ACC112 (cell line): ENCODE data around the gene RAP1GAP.

Experiments
- H2AFZ ChIP-seq: fragments of 200-600 bp; sonication (generic); one replicate; pipeline ENCODE4 v1.6.0; 2017; ENCODE audit warnings: antibody characterized with exemption, low read length; ENCODE audit not compliant: unreplicated experiment
- H3K27ac ChIP-seq: fragments of 200-600 bp; sonication (generic); 2 replicates; pipeline ENCODE4 v1.5.1; 2014; ENCODE audit warnings: low read depth, mild to moderate bottlenecking, antibody characterized with exemption, low read length, moderate library complexity
- H3K27me3 ChIP-seq: fragments of 200-600 bp; sonication (generic); 2 replicates; pipeline ENCODE4 v1.6.1; 2014; ENCODE audit warnings: mild to moderate bottlenecking, antibody characterized with exemption, low read length, moderate library complexity, mixed read lengths; ENCODE audit not compliant: insufficient read depth
- H3K36me3 ChIP-seq: fragments of 200-600 bp; sonication (generic); 2 replicates; pipeline ENCODE4 v1.6.1; 2016; ENCODE audit warnings: mild to moderate bottlenecking, antibody characterized with exemption, low read length, moderate library complexity, mixed read lengths; ENCODE audit not compliant: insufficient read depth
- H3K4me1 ChIP-seq: fragments of 200-600 bp; sonication (generic); one replicate; pipeline ENCODE4 v1.6.1; 2016; ENCODE audit warnings: low read length, mixed read lengths; ENCODE audit not compliant: insufficient read depth, unreplicated experiment, control insufficient read depth
- H3K4me3 ChIP-seq: fragments of 200-600 bp; sonication (generic); 2 replicates; pipeline ENCODE4 v1.5.1; 2014; ENCODE audit warnings: mild to moderate bottlenecking, low read depth, low read length
- H3K79me2 ChIP-seq: fragments of 200-600 bp; sonication (generic); one replicate; pipeline ENCODE4 v1.6.0; 2016; ENCODE audit warnings: low read length; ENCODE audit not compliant: control insufficient read depth, unreplicated experiment, insufficient read depth

The RAP1GAP gene

GRCh38 chr1:21669258-21670058 is at the start of gene RAP1GAP:
Gene RAP1GAP, minus strand, starts transcription at chr1:21669357. Its CDS starts 49,325 bp downstream, at chr1:21620032.
- Histone ChIP-seq H3K27me3 (peaks cover 35% of the 10 kb centered on the region), H3K4me1 (peaks cover 29% of the 10 kb centered on the region), H2AFZ (no peak within 1 kb of the TSS), H3K79me2 (no peaks in the 10 kb centered on the region), H3K36me3 (no peaks in the 10 kb centered on the region), H3K27ac (no peak within 1 kb of the TSS), H3K4me3 (peak within 1 kb of the TSS; percentile 32; the same call in 1 of the 2 replicates)

DNA sequence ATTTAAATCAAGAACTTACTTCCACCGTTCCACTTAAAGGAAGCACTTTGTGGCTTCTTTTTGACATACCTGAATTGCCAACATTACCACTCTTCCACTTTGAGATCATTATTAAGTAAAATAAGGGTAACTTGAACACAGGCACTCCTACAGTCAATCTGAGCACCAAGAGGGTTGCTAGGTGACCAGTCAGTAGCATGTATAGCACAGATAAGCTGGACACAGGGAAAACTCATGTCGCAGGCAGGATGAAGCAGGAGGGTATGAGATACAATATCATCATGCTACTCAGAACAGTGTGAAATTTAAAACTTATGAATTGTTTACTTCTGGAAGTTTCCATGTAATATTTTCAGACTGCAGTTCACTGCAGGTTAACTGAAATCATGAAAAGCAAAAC is 47.0 kb upstream of the RAP1GAP start:
- Histone ChIP-seq H3K27ac (no peak overlapping the region), H3K27me3 (no peaks in the 10 kb centered on the region), H2AFZ (no peak overlapping the region), H3K4me1 (no peaks in the 10 kb centered on the region), H3K79me2 (no peaks in the 10 kb centered on the region), H3K36me3 (peaks cover 29% of the 10 kb centered on the region), H3K4me3 (no peak overlapping the region)

GRCh38 chr1:21707891-21708290 is 38.7 kb upstream of the RAP1GAP start:
- H3K4me1 ChIP-seq, result peaks cover 17% of the 10 kb centered on the region
- H3K27me3 ChIP-seq, result no peaks in the 10 kb centered on the region
- H3K36me3 ChIP-seq, result peaks cover 11% of the 10 kb centered on the region
- no peaks in the 10 kb centered on the region for H3K79me2 ChIP-seq
- H2AFZ ChIP-seq, result no peak overlapping the region
- H3K4me3 ChIP-seq, result no peak overlapping the region
- no peak overlapping the region for H3K27ac ChIP-seq

DNA sequence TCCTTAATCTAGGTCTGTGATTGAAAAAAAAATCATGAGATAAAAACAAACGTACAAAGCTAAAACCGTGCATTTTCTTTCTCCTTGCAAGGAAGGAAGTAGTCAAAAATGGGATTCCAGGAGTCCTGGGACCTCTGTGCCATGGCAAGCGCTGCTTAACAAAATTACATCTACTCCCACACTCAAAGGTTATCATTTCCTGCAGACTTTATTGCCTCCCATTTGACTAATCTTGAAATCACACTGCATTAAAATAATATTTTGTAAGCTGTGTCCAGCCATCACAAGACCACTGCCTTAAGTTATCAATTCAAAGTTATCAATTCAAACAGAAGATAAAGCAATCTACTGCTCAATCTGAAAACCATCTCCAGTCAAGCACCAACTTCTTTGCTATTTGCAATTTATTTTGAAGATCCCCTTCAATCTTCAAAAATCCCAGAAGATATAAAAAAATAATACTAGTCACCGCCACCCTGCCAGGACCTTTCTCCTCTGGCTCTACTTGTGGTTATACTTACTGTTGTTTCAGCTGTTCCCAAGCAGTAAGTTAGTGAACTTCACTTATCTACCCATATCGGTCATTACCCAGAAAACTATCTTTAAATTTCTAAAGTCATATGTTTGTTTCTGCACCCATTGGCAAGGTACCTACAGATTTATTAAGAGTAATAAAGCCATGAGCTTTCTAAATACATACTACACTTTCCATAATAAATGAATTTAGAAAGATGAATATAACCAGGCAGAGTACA is 38.1 kb upstream of the RAP1GAP start:
- H3K27ac ChIP-seq, result no peak overlapping the region
- H3K79me2 ChIP-seq, result no peaks in the 10 kb centered on the region
- no peaks in the 10 kb centered on the region for H3K27me3 ChIP-seq
- no peak overlapping the region for H3K4me3 ChIP-seq
- H3K36me3 ChIP-seq, result peaks cover 16% of the 10 kb centered on the region
- no peak overlapping the region for H2AFZ ChIP-seq
- peaks cover 17% of the 10 kb centered on the region for H3K4me1 ChIP-seq

DNA sequence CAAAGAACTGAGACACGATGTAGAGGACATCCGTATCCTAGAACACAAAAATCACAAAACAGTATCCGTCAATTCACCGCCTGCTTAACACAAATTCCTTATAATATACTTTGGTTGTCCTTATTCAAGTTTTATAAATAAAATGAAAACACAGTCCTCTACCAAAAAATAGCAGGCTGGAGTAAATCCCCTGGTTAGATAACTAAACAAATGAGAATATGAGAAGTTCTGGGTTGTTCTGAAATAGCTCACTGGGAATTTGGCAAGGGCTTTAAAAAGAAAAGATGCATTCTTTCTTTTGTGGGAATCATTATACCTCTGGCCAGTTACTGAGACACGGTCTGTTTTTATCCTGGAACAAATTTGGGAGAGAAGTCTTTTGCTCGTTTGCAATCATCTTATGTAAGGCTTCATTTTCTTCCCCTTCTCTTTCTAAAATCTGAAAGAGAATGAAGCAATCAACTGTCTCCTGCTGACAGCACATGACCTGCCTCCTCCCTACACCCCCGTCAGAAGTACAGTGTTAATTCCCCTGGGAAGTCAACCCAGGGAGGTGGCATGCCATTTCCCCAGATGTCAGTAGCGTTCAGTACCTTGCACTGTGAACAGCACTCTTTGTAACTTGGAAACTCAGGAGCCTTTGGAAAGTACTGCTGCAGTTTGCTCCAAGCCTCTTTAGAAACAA is 37.1 kb upstream of the RAP1GAP start:
- Histone ChIP-seq H3K27me3 (no peaks in the 10 kb centered on the region), H2AFZ (no peak overlapping the region), H3K36me3 (peaks cover 23% of the 10 kb centered on the region), H3K4me1 (peaks cover 17% of the 10 kb centered on the region), H3K4me3 (no peak overlapping the region), H3K27ac (no peak overlapping the region), H3K79me2 (no peaks in the 10 kb centered on the region)

DNA sequence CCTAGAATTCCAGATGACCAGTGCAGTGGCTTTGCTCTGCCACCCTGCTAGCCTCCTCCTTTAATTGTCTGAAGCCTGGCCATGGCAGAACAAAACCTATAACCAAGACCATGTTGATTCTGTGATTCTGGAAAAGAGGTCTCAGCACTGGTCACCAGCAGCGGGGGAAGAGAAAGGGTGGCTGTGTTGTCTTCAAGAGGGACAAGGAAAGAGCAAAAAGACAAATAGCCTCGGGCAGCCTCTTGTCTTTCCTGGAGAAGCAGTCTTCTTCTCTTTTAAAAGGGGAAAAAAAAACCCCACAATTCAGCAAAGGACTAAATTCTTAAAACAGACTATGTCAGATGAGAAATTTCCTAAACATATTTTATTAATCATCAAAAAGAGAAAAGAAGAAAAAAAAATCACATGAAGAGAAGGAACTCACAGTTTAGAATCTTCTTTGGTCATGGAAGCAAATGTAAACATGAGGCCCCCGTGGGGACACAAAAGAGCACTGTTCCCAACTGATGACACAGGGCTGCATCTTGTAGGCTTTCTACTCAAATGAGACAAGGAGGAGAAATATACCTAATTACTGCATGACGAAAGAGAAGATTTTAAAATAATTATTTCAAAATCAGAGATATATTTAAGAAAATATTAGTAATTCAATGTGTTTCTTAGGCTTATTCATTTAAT is 36.3 kb upstream of the RAP1GAP start:
- no peaks in the 10 kb centered on the region for H3K27me3 ChIP-seq
- H3K4me3 ChIP-seq, result no peak overlapping the region
- no peak overlapping the region for H3K27ac ChIP-seq
- no peaks in the 10 kb centered on the region for H3K79me2 ChIP-seq
- peaks cover 17% of the 10 kb centered on the region for H3K4me1 ChIP-seq
- H2AFZ ChIP-seq, result no peak overlapping the region
- peaks cover 25% of the 10 kb centered on the region for H3K36me3 ChIP-seq

DNA sequence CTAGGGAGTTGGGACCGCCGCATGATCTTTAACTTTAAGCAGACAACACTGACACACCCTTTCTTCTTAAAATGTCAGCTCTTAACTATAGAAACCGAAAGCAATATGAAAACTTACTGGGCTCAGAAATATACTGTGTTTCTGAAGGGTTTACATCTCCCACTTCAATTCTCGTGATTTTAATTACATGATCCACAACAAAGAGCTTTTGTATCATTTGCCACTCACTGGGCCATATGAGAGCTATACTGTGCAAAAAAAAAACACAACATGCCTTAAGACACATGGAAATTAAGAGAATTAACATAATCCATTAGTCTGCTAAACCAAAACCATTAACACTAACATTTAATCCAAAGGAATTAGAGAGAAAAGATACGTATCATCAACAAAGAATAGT is 35.0 kb upstream of the RAP1GAP start:
- peaks cover 29% of the 10 kb centered on the region for H3K36me3 ChIP-seq
- H3K27me3 ChIP-seq, result no peaks in the 10 kb centered on the region
- no peak overlapping the region for H2AFZ ChIP-seq
- peak overlapping the region; percentile 60 for H3K27ac ChIP-seq
- H3K79me2 ChIP-seq, result no peaks in the 10 kb centered on the region
- H3K4me1 ChIP-seq, result peaks cover 17% of the 10 kb centered on the region
- H3K4me3 ChIP-seq, result no peak overlapping the region

- no peak overlapping the region for H2AFZ ChIP-seq
- peaks cover 17% of the 10 kb centered on the region for H3K4me1 ChIP-seq
- H3K79me2 ChIP-seq, result no peaks in the 10 kb centered on the region
- no peak overlapping the region for H3K4me3 ChIP-seq
- no peaks in the 10 kb centered on the region for H3K27me3 ChIP-seq
- H3K27ac ChIP-seq, result peak overlapping the region; percentile 60
- peaks cover 29% of the 10 kb centered on the region for H3K36me3 ChIP-seq
These were observed 34.3 kb upstream of the RAP1GAP start for GRCh38 chr1:21703318-21703963.

GRCh38 chr1:21702780-21703179 is 33.6 kb upstream of the RAP1GAP start:
- no peaks in the 10 kb centered on the region for H3K27me3 ChIP-seq
- H2AFZ ChIP-seq, result no peak overlapping the region
- H3K36me3 ChIP-seq, result peaks cover 29% of the 10 kb centered on the region
- peak overlapping the region; percentile 60; the same call in 1 of the 2 replicates for H3K27ac ChIP-seq
- H3K4me1 ChIP-seq, result peaks cover 17% of the 10 kb centered on the region
- no peaks in the 10 kb centered on the region for H3K79me2 ChIP-seq
- H3K4me3 ChIP-seq, result no peak overlapping the region

DNA sequence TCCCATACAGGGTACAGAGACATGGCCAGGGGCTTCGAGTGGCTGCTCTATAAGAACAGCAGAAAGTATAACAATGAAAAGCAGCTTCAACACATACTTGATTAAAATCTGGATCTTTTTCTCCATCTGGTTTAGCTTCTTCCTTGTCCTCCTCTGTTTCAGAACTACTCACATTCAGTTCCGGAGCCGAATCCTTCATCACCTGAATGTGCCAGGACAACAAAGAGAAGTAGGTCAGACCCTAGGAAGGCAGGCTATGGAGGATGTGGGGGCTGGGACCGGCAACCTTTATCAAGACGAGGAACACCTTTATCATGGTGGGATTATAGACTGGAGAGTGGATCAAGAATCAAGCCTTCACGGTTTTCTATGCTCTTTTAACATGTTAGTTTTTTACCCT is 32.2 kb upstream of the RAP1GAP start:
- peaks cover 29% of the 10 kb centered on the region for H3K36me3 ChIP-seq
- no peaks in the 10 kb centered on the region for H3K27me3 ChIP-seq
- no peak overlapping the region for H3K4me3 ChIP-seq
- H2AFZ ChIP-seq, result no peak overlapping the region
- H3K27ac ChIP-seq, result no peak overlapping the region
- no peaks in the 10 kb centered on the region for H3K79me2 ChIP-seq
- H3K4me1 ChIP-seq, result peaks cover 11% of the 10 kb centered on the region
